ENCODE measurements around the gene MED4. TPM values are rescaled to one million over a fixed set of nuclear protein-coding genes. Genes with fewer than 3 reads are reported as not detected.

MED4 gene
- total RNA-seq, 6 donors from 2014 or later: 23.2 to 41.8 (median 35.5) TPM

DNA sequence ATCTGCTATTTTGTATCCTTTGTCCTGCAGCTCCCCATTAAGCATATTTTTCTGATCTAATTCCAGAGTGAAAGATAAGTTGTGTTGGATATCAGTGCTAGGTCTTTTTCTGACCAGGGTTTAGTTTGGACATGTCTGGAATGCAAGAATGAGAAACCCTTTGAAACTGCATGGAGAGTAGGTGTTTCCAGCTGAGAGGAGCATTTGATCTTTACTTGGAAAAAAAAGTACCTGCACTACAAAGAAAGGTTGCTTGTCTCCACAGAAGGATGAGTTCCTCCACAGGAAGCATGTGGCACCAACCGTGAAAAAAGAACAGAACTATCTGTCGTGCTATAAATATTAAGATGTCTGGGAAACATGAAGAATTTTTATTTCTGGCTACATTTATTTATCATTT lies 36.6 kb upstream of the MED4 start:
- Histone ChIP-seq H3K27ac (no peak overlapping the region), H3K4me3 (no peak overlapping the region), H3K9me3 (no peaks in the 10 kb centered on the region), H3K4me1 (peaks cover 11 to 13% (median 12%) of the 10 kb centered on the region in 4 donors), H3K36me3 (no peaks in the 10 kb centered on the region), H3K27me3 (no peaks in the 10 kb centered on the region)
- no peak for DNase-seq
- no peak for ATAC-seq (ENCODE audit: low FRiP score in 2 of 2)
- 46 to 52% methylated on average over 2 of the region's 2 CpGs for WGBS, 2 donors
- TF ChIP-seq POLR2A (IDR thresholded peaks at IDR 0.05) (no peak), POLR2AphosphoS5 (IDR thresholded peaks at IDR 0.05) (no peak), EP300 (IDR thresholded peaks at IDR 0.05) (no peak)
- TF ChIP-seq, protein P1, sequence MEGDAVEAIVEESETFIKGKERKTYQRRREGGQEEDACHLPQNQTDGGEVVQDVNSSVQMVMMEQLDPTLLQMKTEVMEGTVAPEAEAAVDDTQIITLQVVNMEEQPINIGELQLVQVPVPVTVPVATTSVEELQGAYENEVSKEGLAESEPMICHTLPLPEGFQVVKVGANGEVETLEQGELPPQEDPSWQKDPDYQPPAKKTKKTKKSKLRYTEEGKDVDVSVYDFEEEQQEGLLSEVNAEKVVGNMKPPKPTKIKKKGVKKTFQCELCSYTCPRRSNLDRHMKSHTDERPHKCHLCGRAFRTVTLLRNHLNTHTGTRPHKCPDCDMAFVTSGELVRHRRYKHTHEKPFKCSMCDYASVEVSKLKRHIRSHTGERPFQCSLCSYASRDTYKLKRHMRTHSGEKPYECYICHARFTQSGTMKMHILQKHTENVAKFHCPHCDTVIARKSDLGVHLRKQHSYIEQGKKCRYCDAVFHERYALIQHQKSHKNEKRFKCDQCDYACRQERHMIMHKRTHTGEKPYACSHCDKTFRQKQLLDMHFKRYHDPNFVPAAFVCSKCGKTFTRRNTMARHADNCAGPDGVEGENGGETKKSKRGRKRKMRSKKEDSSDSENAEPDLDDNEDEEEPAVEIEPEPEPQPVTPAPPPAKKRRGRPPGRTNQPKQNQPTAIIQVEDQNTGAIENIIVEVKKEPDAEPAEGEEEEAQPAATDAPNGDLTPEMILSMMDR (IDR thresholded peaks at IDR 0.05): no peak

DNA sequence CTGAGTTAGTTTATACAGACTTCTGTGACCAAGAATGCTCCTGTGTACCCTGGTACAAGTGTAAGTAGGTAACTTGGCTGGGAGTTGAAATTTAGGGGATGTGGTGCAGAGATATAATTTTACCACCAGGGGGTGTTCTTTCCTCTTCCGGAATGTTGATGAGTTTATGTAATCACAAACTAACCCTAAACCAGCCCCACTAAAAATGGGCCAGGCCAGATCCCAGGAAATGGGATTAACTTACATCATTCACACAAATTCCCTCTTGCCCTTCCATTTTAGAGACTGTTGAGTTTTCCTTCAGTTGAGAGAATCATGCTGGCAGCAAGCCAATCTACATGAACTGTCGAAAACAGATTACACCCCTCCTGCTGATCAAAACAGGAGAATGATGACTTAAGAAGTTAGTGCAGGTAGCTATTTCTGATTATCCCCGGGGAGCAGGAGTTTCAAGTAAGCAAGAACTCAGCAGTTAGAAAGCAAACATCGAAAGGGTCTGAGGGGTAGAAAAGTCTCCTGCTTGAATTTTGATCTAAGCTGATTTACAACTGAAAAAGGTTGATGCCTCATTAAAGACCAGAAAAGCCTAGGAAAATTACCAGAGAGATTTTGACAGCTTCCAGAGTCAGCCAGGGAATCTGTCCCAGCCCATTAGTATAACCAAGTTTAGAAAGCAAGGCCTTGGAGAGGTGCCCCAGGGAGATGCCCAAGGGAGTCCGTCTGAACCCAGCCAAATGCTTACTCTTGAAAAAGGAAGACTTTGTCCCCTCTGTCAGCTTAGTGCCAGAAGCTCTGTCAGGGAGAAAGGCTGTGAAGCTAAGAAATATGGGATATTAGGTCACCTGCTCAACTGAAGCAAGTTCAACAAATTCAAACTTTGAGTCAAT lies 32.3 kb upstream of the MED4 start:
- DNase-seq (no peak), ATAC-seq (ENCODE audit: low FRiP score in 2 of 2) (peak; percentile 84 to 92)
- peaks cover 31 to 42% (median 34%) of the 10 kb centered on the region in 4 donors for H3K4me1 ChIP-seq
- TF ChIP-seq, protein P1 (IDR thresholded peaks at IDR 0.05): peak; percentile 70 to 84 (median 78)
- peak in 1 of 2 donors; percentile 26 for TF ChIP-seq POLR2AphosphoS5 (IDR thresholded peaks at IDR 0.05)
- no peak for TF ChIP-seq EP300 (IDR thresholded peaks at IDR 0.05)
- no peaks in the 10 kb centered on the region for H3K36me3 ChIP-seq
- no peak overlapping the region for H3K4me3 ChIP-seq
- H3K27ac ChIP-seq: peak overlapping the region; percentile 48 to 87 (median 68)
- 41 to 45% methylated on average over 5 of the region's 5 CpGs for WGBS, 2 donors
- no peaks in the 10 kb centered on the region for H3K9me3 ChIP-seq
- H3K27me3 ChIP-seq: no peaks in the 10 kb centered on the region

GRCh38 chr13:48125794-48126228 lies 30.9 kb upstream of the MED4 start:
- WGBS, 2 donors: 26 to 28% methylated on average over 7 of the region's 7 CpGs
- H3K36me3 ChIP-seq: no peaks in the 10 kb centered on the region
- DNase-seq: no peak
- TF ChIP-seq, protein P1 (IDR thresholded peaks at IDR 0.05): no peak
- no peak for TF ChIP-seq POLR2A (IDR thresholded peaks at IDR 0.05)
- TF ChIP-seq POLR2AphosphoS5 (IDR thresholded peaks at IDR 0.05): peak in 1 of 2 donors; percentile 11
- TF ChIP-seq EP300 (IDR thresholded peaks at IDR 0.05): no peak
- H3K4me1 ChIP-seq: peaks cover 31 to 54% (median 34%) of the 10 kb centered on the region in 4 donors
- H3K9me3 ChIP-seq: no peaks in the 10 kb centered on the region
- H3K27ac ChIP-seq: peak overlapping the region; percentile 72 to 91 (median 80)
- peak; percentile 55 to 57 for ATAC-seq (ENCODE audit: low FRiP score in 2 of 2)
- no peaks in the 10 kb centered on the region for H3K27me3 ChIP-seq
- no peak overlapping the region for H3K4me3 ChIP-seq

DNA sequence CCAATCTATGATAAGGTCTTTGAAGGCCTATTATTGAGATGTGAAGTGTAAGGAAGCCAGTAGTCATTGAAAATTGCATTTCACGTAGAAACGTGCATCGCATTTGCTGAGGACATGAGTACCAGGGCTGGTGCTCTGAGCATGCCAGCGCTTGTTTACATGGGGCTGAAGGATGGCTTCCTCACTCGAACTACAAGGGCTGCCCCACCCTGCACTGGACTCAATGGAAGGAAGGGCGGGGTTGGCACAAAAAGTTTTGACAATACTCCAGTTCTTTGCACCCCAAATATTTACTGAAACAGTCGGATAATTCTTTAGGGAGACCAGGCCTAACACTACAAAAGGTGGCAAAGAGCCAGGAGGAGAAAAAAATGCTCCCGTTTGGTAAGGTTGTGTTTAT lies 28.9 kb upstream of the MED4 start:
- peak; percentile 37 to 74 for ATAC-seq (ENCODE audit: low FRiP score in 2 of 2)
- H3K27me3 ChIP-seq: no peaks in the 10 kb centered on the region
- peak in 1 of 2 donors; percentile 76 for DNase-seq
- WGBS, 2 donors: 33 to 46% methylated on average over 8 of the region's 8 CpGs
- H3K36me3 ChIP-seq: no peaks in the 10 kb centered on the region
- peak overlapping the region; percentile 72 to 91 (median 80) for H3K27ac ChIP-seq
- peaks cover 31 to 54% (median 34%) of the 10 kb centered on the region in 4 donors for H3K4me1 ChIP-seq
- TF ChIP-seq, protein P1 (IDR thresholded peaks at IDR 0.05): no peak
- TF ChIP-seq EP300 (IDR thresholded peaks at IDR 0.05) (peak in 2 of 4 donors; percentile 65 to 70), POLR2A (IDR thresholded peaks at IDR 0.05) (no peak), POLR2AphosphoS5 (IDR thresholded peaks at IDR 0.05) (peak; percentile 15 to 85)
- no peaks in the 10 kb centered on the region for H3K9me3 ChIP-seq
- H3K4me3 ChIP-seq: no peak overlapping the region
